ENCODE results near the gene RAB27A.

DNA sequence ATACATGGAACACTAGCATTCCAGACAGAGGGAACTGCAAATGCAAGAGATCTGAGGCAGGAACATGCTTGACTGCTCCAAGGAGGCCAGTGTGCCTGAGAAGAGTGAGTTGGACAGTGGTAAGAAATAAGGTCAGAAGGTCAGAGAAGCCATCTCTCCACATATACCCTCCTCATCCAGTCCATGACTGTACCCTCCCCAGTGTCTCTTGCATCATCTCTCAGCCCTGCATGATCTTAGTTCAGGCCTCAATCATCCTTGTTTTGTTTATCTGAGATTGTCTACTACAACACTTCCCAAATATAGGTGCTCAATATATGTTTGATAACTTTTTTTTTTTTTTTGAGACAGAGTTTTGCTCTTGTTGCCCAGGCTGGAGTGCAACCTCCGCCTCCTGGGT lies 87.4 kb downstream of the RAB27A start:
- no peak for TF ChIP-seq GLI4 (CRISPR knock-in tag; IDR thresholded peaks at IDR 0.05; ENCODE audit: borderline replicate concordance)
- TF ChIP-seq, protein P1, sequence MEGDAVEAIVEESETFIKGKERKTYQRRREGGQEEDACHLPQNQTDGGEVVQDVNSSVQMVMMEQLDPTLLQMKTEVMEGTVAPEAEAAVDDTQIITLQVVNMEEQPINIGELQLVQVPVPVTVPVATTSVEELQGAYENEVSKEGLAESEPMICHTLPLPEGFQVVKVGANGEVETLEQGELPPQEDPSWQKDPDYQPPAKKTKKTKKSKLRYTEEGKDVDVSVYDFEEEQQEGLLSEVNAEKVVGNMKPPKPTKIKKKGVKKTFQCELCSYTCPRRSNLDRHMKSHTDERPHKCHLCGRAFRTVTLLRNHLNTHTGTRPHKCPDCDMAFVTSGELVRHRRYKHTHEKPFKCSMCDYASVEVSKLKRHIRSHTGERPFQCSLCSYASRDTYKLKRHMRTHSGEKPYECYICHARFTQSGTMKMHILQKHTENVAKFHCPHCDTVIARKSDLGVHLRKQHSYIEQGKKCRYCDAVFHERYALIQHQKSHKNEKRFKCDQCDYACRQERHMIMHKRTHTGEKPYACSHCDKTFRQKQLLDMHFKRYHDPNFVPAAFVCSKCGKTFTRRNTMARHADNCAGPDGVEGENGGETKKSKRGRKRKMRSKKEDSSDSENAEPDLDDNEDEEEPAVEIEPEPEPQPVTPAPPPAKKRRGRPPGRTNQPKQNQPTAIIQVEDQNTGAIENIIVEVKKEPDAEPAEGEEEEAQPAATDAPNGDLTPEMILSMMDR (CRISPR knock-in tag; IDR thresholded peaks at IDR 0.05): no peak
